Stimulated activated CD8-positive, alpha-beta memory T cell treated with anti-CD3 and anti-CD28 coated beads, Interleukin-4, amount 100 ng/mL, for 48 hours (primary cell): ENCODE measurements around the gene HEXB.
"Not testable (repeated sequence)": the region's sequence is repeated elsewhere in the genome, so short reads cannot be mapped to it uniquely, and the experiment has no call there.

ENCODE experiments used
- DNase-seq: peaks from one replicate; pipeline ENCODE4 v3.0.0-alpha.2; 2020

The HEXB gene

DNA sequence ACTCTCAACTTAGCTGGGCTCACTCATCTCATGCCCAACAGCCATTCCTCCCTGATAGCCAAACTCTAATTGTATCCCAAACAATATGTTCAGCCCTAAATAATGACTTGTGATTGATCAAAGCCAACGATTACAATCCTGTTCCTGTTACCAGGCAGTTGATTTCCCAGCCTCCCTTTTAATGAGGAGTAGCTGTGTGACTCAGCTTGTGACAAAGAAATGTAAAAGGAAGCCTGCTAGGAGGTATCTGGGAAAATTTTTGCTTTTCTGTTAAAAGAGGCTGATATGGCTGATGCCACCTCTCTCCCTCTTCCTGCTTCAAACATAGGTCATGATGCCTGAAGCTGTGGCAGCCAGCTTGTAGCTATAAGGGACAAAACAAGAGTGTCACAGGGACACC lies 24.9 kb upstream of the HEXB start:
- DNase-seq = no peak

DNA sequence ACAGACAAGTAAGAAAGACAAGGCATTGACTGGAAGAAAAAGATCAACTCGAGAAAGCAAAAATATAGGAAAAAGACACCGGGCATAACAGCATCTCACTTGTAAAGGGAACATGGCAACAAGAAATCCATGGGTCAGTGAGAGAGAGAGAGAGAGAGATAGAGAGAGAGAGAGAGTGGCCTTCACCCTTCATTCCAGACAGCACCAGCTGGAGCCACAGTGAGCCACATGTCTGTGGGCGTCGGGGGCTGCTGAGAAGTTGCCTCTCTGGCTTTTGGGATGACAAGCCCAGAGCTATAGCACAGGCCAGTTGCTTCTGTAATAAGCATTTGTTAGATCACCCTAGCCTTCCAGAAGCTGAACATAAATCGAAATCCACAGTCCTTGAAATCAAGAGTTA lies 24.2 kb upstream of the HEXB start:
- DNase-seq = no peak

DNA sequence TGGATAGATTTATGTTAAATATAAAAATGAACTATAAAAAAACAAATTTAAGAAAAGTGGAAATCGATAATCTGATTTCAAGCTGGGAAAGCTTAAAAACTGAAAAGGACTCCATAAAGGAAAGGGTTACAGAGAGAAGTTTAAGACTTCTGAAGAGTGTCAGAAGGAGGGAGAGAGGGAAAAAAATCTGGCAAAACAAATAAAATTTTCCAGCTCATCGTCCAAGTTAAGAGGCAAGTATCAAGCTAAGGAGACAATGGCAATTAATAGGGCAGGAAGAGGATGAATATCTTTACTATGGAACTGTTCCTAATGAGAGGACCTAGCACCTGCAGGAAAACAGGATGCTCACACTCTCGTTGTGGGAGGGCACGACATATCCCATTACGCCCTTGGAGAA lies 20.5 kb upstream of the HEXB start:
- no peak for DNase-seq

DNA sequence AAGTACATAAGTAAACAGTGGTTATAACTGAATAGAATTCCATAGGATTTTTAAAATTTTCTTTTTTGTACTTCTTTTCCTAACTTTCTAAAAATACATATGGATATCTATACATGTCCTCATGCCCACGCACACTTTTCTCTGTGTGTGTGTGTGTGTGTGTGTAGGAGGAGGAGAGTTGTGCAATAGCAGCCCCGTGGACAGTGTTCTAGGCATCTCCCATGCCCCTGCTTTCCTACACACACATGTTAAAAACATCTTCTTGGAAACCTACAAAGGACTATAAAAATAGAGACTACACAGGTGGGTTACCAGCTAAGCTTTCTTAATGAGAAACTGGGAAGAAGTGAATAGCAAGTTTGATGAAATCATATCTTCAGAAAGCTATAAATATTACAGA lies 19.8 kb upstream of the HEXB start:
- DNase-seq = no peak

DNA sequence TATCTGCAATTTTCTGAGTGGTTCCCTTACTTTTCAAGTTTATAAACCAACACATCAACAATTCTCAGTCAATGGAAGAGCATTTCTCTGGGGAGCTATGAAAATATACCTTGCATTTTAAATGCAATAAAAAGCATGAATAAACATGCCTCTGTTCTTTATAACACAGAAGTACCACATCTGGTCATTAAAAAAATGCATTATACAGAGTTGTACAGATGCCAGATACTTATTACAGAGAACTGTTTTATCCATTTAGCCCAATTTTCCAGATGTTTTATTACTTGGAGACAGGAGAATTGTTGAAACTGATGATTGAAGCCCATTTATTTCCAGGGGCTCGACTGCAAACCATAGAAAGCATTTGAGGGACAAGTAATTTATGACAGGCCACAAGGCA lies 19.2 kb upstream of the HEXB start:
- no peak for DNase-seq

DNA sequence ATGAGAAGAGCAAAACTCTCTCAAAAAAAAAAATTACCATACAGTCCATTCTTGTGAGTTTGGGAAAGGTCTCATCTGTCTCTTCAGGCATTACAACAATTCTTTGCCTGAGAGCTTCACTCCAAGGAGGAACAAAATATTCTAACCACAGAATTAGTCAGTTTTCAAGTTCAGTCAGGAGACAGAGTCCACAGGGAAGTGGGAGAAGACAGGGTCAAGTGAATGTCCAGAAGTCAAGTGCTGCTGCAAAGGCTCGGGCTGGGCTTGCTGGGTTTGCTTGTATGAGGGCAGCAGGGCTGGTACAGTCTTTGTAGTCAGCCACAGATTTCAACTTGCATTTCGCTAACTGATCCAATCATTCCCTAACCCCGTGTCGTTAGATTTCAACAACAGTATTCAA lies 17.6 kb upstream of the HEXB start:
- no peak for DNase-seq

DNA sequence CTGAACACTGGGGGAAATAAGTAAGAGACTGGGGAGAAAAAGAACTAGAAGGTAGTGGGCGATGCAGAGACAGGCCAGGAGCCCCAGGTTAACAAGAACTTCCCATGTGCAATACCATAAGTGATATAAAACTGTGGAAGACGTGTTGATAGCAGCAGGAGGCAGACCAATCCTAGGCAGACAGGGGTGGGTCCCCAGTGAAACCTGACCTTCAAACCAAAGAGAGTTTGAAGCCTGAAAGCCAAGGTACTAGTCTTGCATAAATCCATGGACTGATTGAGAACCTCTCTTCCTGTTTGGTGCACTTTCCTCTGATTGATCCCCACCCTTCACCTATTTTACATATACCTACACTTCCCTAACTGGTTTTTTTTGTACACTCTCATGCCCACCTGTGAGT lies 15.2 kb upstream of the HEXB start:
- no peak for DNase-seq

DNA sequence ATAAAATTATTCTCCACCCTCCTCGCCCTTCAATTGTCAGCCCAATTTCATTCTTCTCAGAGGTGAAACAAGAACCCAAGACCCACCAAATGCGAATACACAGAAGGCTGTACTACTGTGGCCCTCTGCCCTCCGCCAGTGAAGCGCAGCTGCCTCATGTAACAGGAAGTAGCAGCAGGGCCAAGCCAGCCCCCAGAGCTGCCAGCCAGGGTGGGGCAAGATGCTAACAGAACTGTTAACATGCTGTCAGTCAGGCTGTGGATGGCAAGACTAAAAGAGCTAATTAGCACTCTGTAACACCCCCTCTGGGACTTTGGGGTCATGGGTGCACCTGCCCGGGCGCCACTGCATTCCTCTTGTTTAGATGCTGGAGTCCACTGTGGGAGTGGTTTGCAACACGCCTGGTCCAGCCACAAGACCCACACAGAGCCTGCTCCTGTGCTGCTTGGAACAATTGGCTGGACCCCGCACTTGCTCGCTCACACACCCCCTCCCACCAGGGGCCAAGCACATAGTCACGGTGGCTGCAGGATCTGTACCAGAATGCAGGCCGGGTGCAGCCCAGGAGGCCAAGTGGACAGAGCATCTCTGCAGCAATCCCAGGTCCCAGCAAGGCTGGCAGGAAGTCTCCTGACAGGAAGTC lies 14.5 kb upstream of the HEXB start:
- DNase-seq = no peak

DNA sequence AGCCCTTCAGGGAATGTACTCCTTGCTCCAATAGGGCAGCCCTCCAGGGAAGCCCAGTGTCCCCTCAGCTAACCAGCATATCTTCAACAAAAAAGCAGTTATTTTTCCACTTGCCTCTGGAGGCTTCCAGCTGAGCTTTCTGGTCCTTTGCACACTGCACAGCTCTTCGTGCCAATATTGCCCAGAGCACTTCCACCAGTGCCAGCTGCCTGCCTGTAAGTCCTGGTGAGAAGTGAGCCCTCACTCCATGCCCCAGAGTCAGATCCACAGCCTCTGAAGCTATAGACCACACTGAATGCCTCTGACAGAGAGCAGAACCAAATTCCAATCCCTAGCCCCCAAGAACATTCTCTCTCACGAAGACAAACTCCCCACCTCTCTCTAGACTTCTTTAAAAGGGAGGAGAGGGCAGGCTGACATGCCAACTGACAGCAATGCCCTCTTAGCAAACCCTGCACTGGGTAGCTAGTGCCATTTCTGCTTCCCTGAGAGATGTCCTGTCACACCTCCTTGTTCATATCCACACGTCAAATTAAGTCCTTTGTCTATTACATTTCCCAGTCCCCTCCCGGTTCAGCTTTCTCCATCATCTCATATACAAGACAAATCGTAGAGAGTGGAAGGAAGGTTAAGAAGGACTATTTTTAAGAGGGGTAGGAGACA lies 12.7 kb upstream of the HEXB start:
- no peak for DNase-seq

DNA sequence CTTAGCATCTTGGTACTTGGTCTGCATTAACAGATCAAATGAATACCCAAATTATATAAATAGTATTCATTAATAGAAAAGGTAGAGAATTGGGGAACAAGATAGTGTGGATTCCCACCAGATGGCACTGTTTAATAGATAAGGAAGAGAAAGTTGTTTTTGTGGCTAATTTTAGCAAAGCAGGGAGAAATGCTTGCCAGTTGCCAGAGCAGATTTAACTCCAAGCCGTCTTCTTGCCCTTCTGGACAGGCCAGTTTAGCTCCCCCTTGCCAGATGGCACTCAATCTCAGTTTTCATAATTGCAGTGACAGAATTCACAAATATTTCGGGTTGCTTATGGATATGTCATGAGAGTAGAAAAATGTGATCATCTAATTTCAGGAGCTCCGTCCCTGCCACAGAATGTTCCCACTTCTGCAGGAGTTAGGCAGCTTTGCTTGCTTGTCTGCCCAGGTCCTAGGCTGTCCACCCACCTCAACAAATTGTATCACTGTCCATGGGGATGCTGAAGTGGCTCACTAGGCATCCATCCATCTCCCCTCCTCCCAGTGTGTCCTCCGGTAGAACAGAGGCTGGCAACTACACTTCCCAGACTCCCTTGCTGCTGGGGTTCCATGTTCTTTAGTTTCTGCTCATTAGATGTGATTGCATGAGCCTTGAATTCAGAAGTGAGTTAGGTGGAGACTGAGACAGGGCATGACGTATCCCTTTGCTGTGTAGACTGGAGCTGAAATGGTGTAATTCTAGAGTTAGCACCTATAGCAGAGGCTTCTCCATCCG lies 11.8 kb upstream of the HEXB start:
- no peak for DNase-seq

DNA sequence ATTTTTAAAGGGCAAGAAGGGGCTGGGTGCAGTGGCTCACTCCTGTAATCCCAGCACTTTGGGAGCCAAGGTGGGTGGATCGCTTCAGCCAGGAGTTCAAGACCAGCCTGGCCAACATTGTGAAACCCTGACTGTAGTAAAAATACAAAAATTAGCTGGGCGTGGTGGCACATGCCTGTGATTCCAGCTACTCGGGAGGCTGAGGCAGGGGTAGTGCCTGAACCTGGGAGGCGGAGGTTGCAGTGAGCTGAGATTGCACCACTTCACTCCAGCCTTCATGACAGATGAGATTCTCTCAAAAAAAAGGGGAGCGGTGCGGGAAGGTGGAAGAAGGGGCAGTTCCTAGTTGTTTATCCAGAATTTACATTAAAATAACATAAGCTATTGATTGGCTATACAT lies 8.6 kb upstream of the HEXB start:
- not testable (repeated sequence) for DNase-seq

DNA sequence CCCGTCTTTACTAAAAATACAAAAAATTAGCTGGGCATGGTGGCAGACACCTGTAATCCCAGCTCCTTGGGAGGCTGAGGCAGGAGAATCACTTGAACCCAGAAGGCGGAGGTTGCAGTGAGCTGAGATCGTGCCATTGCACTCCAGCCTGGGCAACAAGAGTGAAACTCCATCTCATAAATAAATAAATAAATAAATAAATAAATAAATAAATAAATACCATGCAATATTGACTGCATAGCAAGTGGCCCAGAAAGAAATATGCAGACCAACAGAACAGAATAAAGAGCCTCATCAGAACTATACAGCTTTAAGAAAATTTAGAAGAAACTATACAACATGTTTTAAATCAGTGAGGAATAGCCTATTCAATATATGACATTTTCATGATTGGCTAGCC lies 6.9 kb upstream of the HEXB start:
- DNase-seq = not testable (repeated sequence)

DNA sequence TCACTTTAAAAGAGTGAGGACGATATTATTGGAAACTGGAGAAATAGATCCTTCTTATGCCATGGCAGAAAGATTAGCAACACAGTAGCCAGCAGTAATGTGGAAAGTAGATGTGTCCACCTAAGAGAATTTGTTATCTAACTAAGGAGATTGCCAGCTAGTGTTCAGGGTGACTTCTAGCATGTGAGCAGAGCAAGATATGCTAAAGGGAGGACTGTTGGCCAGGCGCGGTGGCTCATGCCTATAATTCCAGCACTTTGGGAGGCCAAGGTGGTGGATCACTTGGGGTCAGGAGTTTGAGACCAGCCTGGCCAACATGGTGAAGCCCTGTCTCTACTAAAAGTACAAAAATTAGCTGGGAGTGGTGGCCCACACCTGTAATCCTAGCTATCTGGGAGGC lies 5.7 kb upstream of the HEXB start:
- DNase-seq = not testable (repeated sequence)

DNA sequence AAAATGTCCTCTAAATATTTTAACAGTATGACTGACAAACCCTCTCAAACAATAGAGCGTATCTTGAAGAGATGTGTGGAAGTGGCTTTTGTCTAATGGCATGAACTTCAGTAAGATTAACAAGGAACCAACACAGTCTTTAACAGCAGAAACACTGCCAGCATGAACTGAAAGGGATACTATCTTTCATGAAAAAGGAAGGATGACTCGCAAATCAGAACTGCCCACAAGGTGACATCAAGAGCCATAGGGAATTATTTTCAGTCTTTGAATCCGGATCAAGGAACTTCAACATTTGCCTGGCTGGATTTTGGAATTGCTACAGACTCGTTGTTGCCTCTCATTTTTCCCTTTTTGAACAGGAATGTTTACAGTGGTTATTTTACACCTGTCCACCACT lies 5.1 kb upstream of the HEXB start:
- no peak for DNase-seq

DNA sequence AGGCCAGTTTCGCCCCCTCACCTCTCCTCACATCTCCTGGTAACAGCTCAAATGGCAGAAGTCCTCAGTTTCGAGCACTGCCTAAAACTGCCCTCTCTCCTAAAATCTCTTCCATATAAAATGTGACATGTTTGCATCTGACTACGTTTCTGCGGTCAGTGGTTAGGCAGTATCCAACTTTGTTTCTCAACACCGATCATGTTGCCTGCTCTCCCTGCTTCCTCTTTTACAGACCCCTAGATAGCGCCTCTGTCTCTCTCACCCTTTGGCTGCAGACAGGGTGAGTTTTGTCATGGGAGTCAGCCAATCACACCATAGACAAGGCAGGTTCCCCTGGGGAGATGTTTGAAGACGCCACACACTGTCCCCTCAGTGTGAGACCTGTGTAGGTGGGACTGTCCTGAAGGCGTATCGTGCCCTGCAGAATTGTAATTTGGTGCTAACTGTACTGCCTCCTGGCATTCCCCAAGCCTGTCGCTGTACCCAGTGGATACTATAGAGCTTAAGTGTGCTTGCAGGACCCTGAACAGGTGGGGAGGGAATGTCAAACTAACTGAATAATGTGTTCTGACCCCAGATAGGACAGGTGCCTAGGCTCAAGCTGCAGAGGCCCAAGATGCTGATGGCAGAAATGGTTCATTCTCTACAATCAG lies 1.1 kb downstream of the HEXB start:
- DNase-seq = peak; percentile 28

DNA sequence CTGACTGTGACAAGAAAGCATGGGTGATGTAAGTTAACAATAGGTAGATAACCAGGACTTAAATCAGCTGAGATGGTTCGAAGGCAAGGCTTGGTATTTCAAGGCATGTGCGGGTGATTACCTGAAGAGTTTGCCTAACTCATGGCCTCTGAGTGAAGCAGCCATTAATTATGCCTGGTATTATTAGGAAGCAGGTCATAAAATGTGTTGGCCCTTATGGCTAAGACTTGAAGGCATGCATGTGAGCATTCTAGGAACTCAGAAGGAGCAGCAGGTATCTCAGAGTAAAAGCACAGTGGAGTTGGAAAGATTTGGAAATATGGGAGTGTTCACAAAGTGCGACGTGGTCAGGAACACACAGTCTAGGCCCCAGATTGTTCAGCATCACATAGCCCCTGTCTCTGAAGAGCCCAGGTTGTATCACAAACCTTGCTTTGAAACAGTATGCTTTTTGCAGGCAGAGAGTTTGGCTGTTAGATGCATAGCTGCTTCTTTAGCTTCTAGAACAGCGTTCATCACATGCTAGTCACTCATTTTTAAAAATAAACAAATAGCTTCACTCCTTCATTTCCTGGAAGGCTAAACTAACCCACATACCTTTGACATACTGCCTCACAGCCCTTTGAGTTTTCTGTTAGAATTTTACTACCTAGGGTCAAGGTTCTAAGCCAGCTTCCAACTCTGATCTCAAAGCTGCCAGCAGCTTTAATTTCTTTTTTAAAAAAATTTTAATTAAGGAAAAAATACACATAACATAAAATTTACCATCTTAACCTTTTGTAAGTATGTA lies 2.1 kb downstream of the HEXB start:
- DNase-seq = no peak

DNA sequence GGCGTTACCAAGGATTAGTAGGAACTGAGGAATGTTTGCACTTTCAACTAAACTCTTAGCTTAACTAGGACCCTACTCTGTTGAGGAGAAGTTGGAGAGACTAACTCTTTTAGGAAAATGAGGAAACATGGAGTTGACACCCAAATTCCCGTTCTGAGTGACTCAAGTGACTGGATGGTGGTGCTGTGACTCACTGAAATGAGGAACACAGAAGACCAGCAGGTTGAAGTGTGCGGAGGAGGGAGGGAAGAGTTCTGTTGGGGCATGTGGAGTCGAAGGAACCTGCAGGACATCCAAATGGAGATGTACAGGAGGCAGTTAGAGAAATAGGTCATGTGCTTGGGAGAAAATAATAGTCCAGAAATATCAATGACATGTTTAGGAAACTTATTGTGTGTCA lies 8.2 kb downstream of the HEXB start:
- DNase-seq = no peak

DNA sequence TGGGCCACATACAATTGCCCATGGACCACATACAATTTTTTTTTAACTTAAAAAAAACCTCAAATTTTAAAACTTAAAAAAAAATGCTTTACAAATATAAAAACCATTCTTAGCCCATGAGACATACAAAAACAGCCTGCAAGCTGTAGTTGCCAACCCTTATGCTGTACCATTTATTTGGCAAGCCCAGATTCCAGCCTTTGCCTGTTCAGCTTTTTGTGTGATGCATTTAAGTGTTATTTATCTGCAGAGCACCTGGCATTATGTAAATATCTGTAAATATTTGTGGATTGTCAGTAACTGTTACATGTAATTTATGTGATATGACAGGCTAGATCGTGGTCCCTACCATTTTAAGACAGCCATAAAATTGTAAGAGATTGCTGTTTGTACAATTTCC lies 32.6 kb downstream of the HEXB start:
- no peak for DNase-seq

DNA sequence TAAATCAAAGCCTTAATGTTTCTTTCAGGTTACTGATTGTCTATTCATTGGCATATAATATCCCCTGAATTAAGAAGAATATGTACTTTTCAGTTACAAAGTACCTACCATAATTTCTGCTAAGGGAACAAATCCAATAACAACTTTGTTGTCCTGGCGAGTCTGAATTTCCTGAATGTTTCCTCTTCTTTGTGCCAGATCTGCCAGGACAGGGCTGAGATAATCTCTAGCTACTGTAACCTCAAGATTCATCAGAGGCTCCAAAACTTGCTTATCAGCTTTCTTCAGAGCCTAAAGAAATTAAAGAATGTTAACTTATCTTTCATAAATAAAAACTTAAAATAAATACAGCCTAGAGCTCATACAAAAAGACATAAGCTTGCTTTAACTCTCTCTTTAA lies 37.2 kb downstream of the HEXB start:
- no peak for DNase-seq

DNA sequence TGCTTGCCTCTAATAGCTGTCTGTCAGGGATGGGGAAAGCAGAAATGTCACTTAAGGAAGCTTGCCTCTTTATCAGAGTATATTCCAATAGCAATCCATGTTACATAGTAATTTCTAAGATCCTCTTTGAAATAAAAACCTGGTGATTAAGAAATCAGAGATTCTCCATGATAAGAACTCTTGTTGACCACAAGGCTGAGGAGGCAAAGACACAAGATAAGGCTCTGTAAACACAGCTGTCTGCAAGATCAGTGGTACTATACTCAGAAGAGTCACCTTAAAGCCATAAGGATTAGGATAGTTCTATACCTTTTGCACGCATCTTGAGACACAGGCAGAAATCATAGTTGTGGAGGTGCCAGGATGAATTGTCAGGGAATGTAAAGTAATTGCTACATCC lies 40.3 kb downstream of the HEXB start:
- no peak for DNase-seq

DNA sequence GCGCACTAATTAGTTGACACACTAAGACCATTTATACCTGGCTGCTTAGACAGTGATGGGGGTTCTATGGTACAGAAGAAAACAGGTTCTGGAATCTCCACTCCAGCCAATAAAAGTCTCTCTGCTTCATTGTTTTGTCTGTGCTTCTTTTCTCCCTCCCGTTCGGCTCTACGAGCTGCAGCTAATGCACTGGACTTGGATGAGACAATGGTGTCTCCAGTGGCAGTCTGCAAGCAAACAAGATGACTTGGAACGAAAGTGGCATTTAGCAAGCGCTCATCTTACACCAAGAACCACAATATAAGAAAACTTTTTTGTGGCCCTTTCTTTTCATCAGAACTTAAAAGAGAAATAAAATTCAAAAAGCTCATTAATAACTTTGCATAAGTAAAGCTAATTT lies 51.7 kb downstream of the HEXB start:
- DNase-seq = no peak

DNA sequence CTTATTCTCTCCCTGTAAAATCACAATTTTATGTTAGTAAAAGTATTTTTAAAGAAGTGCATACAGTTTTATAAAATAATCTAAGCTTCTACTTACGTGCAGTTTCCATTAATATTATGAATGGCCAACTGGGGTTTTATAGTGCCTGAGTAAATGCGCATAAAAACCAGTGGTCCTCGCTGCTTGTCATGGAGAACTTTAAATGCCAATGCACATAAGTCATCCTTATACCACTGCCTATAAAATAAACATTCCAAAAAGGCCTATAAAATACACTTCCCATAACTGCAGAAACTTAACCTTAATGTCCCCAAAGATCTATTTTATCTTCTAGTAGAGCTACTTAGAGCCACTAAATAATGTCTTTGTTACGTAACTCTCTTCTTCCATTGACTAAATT lies 53.4 kb downstream of the HEXB start:
- DNase-seq = no peak

DNA sequence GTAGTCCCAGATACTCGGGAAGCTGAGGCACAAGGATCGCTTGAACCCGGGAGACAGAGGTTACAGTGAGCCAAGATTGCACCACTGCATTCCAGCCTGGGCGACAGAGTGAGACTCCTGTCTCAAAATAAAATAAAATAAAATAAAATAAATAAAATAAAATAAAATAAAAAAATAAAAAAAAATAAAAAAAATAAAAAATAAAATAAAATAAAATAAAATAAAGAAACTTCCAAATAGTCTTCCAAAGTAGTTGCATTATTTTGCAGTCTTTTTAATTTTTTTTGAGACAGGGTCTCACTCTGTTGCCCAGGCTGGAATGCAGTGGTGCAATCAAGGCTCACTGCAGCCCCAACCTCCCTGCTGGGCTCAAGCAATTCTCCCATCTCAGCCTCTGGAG lies 63.7 kb downstream of the HEXB start:
- DNase-seq = not testable (repeated sequence)
